HepG2 (cell line): ENCODE results near the gene CCDC136. TPM values are rescaled to one million over a fixed set of nuclear protein-coding genes. Genes with fewer than 3 reads are reported as not detected.

Source experiments
- ATAC-seq: fragments of 200-7000 bp; cut with Tn5 transposase; 3 replicates; pipeline ENCODE4 v1.9.1; 2020; ENCODE audit warnings: mild to moderate bottlenecking, moderate library complexity
- BruUV-seq: library from RNA; stranded (reverse); fragments of 400-500 nt; replicated peaks from 2 replicates; lab custom pipeline; 2021; lab: Mats Ljungman, UMichigan
- CTCF ChIA-PET: fragments of 300-600 bp; formaldehyde crosslinking; extraction: SDS; loops from one replicate; lab custom pipeline; 2021; ENCODE audit warnings: low total read pairs, inconsistent platforms, low intra/inter-chr PET ratio; lab: Yijun Ruan, JAX
- POLR2A ChIA-PET: fragments of 350-600 bp; sonication (Branson Sonifier 250); formaldehyde crosslinking; loops from one replicate; lab custom pipeline; 2020; ENCODE audit warnings: antibody characterized with exemption, inconsistent platforms; lab: Yijun Ruan, JAX
- DNase-seq: peaks from one replicate; pipeline ENCODE4 v3.0.0-alpha.2; 2015; ENCODE audit warnings: low spot score
- FAIRE-seq: peaks from 3 replicates; lab custom pipeline; 2011; peaks lifted over from hg19 to GRCh38; lab: Jason Lieb, UNC
- H2AFZ ChIP-seq: one replicate; pipeline ENCODE4 v1.6.1; 2011; ENCODE audit warnings: low read length, inconsistent platforms
- H3K27ac ChIP-seq: fragments of 300-600 bp; 3 replicates; pipeline ENCODE4 v1.8.0; 2011; ENCODE audit warnings: mixed run types, mild to moderate bottlenecking, mixed read lengths, low read length, inconsistent platforms; ENCODE audit not compliant: insufficient read depth; ENCODE audit errors: extremely low read length
- H3K27me3 ChIP-seq, 2 experiments: fragments of 200-600 bp in 1 of 2; 2 replicates in 1 of 2; 3 replicates in 1 of 2; pipeline versions ENCODE4 v1.6.0 to v1.8.0; 2011; ENCODE audit warnings: low read length in 2 of 2, mild to moderate bottlenecking in 2 of 2, moderate library complexity in 2 of 2, inconsistent platforms in 1 of 2; ENCODE audit not compliant: insufficient read depth in 2 of 2, control insufficient read depth in 1 of 2
- H3K36me3 ChIP-seq, 2 experiments: fragments of 200-600 bp in 1 of 2; replicated peaks in 1 of 2; 2 replicates in 1 of 2; 3 replicates in 1 of 2; pipeline versions ENCODE4 v1.5.1 to v1.8.0; 2011; ENCODE audit warnings: low read length in 2 of 2, inconsistent platforms in 1 of 2; ENCODE audit not compliant: insufficient read depth in 2 of 2, control insufficient read depth in 1 of 2
- H3K4me1 ChIP-seq: 2 replicates; pipeline ENCODE4 v1.5.1; 2012; ENCODE audit warnings: low read length, inconsistent platforms; ENCODE audit not compliant: insufficient read depth
- H3K4me2 ChIP-seq: 2 replicates; pipeline ENCODE4 v1.6.0; 2011; ENCODE audit warnings: low read depth, low read length, inconsistent platforms
- H3K4me3 ChIP-seq, 3 experiments: fragments of 200-600 bp in 1 of 3; sonication (generic), shearing (Covaris generic) in 1 of 3; replicated peaks in 1 of 3; 2 replicates each; pipeline ENCODE4 v1.5.1; 2011 to 2016; ENCODE audit warnings: low read length in 3 of 3, inconsistent platforms in 2 of 3, low read depth in 2 of 3, mild to moderate bottlenecking in 2 of 3, control low read depth in 1 of 3, mixed read lengths in 1 of 3; ENCODE audit not compliant: insufficient read depth in 1 of 3
- H3K79me2 ChIP-seq: one replicate; pipeline ENCODE4 v1.6.1; 2011; ENCODE audit warnings: low read length, inconsistent platforms; ENCODE audit not compliant: insufficient read depth
- H3K9ac ChIP-seq: 2 replicates; pipeline ENCODE4 v1.6.0; 2011; ENCODE audit warnings: mild to moderate bottlenecking, low read depth, low read length, inconsistent platforms; ENCODE audit not compliant: insufficient read depth
- H3K9me3 ChIP-seq: 2 replicates; pipeline ENCODE4 v1.5.1; 2012; ENCODE audit warnings: mild to moderate bottlenecking, low read length
- H4K20me1 ChIP-seq: 2 replicates; pipeline ENCODE4 v1.6.0; 2011; ENCODE audit warnings: inconsistent platforms, mild to moderate bottlenecking, low read length, moderate library complexity; ENCODE audit not compliant: insufficient read depth
- CEBPB ChIP-seq: IDR thresholded peaks from 2 replicates; pipeline ENCODE4 v1.6.1; 2011; ENCODE audit warnings: low read depth, low read length, improper control_type of control experiment, borderline replicate concordance
- ZEB1 ChIP-seq: IDR thresholded peaks from 2 replicates; pipeline ENCODE4 v1.6.1; 2012; ENCODE audit warnings: mild to moderate bottlenecking, low read depth, inconsistent platforms; ENCODE audit not compliant: insufficient replicate concordance
- ZNF17 ChIP-seq: sonication (generic); formaldehyde crosslinking; IDR thresholded peaks from 2 replicates; pipeline ENCODE4 v1.5.0; 2020; ENCODE audit warnings: mild to moderate bottlenecking, missing genetic modification reagents
- ZNF772 ChIP-seq: sonication (generic); formaldehyde crosslinking; IDR thresholded peaks from 2 replicates; pipeline ENCODE4 v1.5.0; 2020; ENCODE audit warnings: mild to moderate bottlenecking, missing genetic modification reagents
- WGBS: methylation state at CpG from one replicate; pipeline ENCODE4 v1.1.6; 2017; ENCODE audit warnings: low lambda C conversion rate; 5-methylcytosine and 5-hydroxymethylcytosine counted together
- in situ Hi-C: cut with HindIII; loops from 2 replicates; pipeline ENCODE4 v1.10.0; 2017; ENCODE audit warnings: low pct_unique_long_range_greater_than_20kb; ENCODE audit not compliant: extremely low pct_ligation_motif_present
- intact Hi-C: fragments of 100-400 bp; cut with micrococcal nuclease; formaldehyde crosslinking; loops from one replicate; pipeline ENCODE4 v1.10.0; 2022; ENCODE audit not compliant: unreplicated experiment
- polyA plus RNA-seq, 8 experiments: library from polyadenylated mRNA; depleted of rRNA in 3 of 8; stranded (reverse) in 7 of 8; unstranded in 1 of 8; fragments of >200 nt; fragmentation: Illumina TruSeq in 4 of 8; extraction: Trizol in 4 of 8; gene quantifications; 2 replicates each; pipeline versions ENCODE4 v1.2.1 to v1.2.3, GENCODE V29; 2011 to 2016; ENCODE audit warnings: low read depth in 4 of 8, missing spikeins in 1 of 8, mixed read lengths in 1 of 8; ENCODE audit not compliant: insufficient read depth in 1 of 8
- total RNA-seq, 5 experiments: library from RNA; depleted of rRNA; stranded (reverse); fragments of >200 nt; fragmentation: Illumina TruSeq; extraction: Trizol; gene quantifications; 2 replicates each; pipeline ENCODE4 v1.2.3, GENCODE V29; 2016; ENCODE audit warnings: low read depth in 1 of 5
- TF ChIP-seq, protein P1 (sequence below): sonication (generic); formaldehyde crosslinking; IDR thresholded peaks from 2 replicates; pipeline ENCODE4 v1.4.0; 2020; ENCODE audit warnings: missing genetic modification reagents, borderline replicate concordance
- TF ChIP-seq, protein P2 (sequence below): sonication (generic); formaldehyde crosslinking; IDR thresholded peaks from 2 replicates; pipeline ENCODE4 v1.5.1; 2020; ENCODE audit warnings: missing genetic modification reagents, mild to moderate bottlenecking, borderline replicate concordance
- TF ChIP-seq, protein P3 (sequence below): sonication (generic); formaldehyde crosslinking; IDR thresholded peaks from 2 replicates; pipeline ENCODE4 v1.5.0; 2020; ENCODE audit warnings: missing genetic modification reagents

Gene CCDC136
- total and polyA plus RNA-seq, 2 of the 13 experiments (the other 11 are each of a cell fraction or from before 2014, with no cell fraction given) = 0.04 to 0.38 TPM

DNA sequence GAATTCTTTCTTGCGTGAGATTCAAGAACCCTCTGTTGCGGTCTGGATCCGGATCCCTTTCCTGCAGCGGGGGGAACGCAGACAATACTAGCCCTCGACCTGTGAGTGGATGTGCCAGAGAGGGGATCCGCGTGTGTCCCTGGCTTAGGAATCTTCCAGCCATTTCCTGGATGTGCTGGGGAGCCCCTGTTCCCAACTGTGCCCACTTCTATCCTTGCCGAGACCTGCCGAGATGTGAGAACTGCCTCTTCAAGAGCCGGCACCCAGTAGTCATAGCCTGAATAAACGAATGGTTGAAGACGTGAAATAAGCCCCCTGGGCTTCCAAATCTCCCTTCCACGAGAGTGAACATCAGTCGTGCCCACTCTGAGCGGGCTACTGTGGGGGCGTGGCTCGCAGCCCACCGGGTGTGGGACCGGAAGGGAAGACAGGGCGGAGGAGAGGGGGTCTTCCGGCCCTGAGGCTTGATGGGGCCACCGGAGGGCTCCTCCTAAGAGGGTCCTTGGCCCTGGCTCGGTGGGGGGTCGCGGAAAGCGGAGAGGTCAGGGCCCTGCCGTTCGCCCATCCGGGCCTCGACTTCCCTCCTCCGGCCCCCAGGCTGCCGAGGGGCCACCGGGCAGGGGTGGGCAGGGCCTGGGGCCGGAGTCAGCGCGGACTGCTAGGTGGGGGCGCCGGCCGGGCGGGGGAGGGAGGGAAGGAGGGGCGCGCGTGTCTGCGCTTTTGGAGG lies 1.3 kb upstream of the CCDC136 start (continued):
- TF ChIP-seq, protein P1, sequence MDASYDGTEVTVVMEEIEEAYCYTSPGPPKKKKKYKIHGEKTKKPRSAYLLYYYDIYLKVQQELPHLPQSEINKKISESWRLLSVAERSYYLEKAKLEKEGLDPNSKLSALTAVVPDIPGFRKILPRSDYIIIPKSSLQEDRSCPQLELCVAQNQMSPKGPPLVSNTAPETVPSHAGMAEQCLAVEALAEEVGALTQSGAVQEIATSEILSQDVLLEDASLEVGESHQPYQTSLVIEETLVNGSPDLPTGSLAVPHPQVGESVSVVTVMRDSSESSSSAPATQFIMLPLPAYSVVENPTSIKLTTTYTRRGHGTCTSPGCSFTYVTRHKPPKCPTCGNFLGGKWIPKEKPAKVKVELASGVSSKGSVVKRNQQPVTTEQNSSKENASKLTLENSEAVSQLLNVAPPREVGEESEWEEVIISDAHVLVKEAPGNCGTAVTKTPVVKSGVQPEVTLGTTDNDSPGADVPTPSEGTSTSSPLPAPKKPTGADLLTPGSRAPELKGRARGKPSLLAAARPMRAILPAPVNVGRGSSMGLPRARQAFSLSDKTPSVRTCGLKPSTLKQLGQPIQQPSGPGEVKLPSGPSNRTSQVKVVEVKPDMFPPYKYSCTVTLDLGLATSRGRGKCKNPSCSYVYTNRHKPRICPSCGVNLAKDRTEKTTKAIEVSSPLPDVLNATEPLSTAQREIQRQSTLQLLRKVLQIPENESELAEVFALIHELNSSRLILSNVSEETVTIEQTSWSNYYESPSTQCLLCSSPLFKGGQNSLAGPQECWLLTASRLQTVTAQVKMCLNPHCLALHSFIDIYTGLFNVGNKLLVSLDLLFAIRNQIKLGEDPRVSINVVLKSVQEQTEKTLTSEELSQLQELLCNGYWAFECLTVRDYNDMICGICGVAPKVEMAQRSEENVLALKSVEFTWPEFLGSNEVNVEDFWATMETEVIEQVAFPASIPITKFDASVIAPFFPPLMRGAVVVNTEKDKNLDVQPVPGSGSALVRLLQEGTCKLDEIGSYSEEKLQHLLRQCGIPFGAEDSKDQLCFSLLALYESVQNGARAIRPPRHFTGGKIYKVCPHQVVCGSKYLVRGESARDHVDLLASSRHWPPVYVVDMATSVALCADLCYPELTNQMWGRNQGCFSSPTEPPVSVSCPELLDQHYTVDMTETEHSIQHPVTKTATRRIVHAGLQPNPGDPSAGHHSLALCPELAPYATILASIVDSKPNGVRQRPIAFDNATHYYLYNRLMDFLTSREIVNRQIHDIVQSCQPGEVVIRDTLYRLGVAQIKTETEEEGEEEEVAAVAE = no peak
- TF ChIP-seq CEBPB = no peak

DNA sequence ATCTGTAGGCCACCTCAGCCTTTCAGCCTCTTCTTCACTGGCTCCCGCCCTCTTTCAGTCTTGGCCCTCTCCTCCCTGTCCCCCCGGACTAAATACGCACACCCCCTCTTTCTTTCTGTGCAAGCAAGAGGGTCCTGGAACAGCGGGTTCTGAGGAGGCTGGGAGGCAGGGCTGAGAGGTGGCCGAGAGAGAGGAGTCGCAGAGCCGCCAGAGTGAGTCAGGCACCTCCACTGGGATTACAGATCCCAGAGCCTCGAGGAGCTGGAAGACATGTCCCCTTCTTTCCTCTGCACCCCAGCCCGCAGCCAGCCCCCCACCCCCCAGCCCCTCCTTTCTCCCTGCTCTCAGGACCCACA lies 182 bp downstream of the CCDC136 start:
- DNase-seq (no peak), FAIRE-seq (no peak), ATAC-seq (peak; percentile 13; the same call in 2 of the 3 replicates)
- ChIA-PET POLR2A (no interaction called here), CTCF (no interaction called here)
- TF ChIP-seq ZNF17 (CRISPR knock-in tag) (no peak), ZNF772 (CRISPR knock-in tag) (no peak), ZEB1 (no peak)
- TF ChIP-seq, protein P2, sequence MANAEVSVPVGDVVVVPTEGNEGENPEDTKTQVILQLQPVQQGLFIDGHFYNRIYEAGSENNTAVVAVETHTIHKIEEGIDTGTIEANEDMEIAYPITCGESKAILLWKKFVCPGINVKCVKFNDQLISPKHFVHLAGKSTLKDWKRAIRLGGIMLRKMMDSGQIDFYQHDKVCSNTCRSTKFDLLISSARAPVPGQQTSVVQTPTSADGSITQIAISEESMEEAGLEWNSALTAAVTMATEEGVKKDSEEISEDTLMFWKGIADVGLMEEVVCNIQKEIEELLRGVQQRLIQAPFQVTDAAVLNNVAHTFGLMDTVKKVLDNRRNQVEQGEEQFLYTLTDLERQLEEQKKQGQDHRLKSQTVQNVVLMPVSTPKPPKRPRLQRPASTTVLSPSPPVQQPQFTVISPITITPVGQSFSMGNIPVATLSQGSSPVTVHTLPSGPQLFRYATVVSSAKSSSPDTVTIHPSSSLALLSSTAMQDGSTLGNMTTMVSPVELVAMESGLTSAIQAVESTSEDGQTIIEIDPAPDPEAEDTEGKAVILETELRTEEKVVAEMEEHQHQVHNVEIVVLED (CRISPR knock-in tag) = no peak
- TF ChIP-seq, protein P3, sequence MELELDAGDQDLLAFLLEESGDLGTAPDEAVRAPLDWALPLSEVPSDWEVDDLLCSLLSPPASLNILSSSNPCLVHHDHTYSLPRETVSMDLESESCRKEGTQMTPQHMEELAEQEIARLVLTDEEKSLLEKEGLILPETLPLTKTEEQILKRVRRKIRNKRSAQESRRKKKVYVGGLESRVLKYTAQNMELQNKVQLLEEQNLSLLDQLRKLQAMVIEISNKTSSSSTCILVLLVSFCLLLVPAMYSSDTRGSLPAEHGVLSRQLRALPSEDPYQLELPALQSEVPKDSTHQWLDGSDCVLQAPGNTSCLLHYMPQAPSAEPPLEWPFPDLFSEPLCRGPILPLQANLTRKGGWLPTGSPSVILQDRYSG (CRISPR knock-in tag) = no peak
- Histone ChIP-seq H3K79me2 (no peaks in the 10 kb centered on the region), H3K4me1 (peaks cover 17% of the 10 kb centered on the region), H3K27ac (no peak overlapping the region), H2AFZ (no peak overlapping the region), H3K9ac (0 out of 2 replicates have a peak overlapping the region, but pooled peaks have one; percentile 22), H3K27me3 (peaks cover 7 to 32% of the 10 kb centered on the region in 2 experiments; a peak in 4 of 5 replicates), H3K36me3 (no peaks in the 10 kb centered on the region), H3K9me3 (no peaks in the 10 kb centered on the region), H4K20me1 (no peaks in the 10 kb centered on the region), H3K4me3 (peak overlapping the region; percentile 59 to 79 (median 65); a peak in 4 of 6 replicates), H3K4me2 (peak overlapping the region; percentile 94)
- intact Hi-C loops (no loop called here), in situ Hi-C loops (loop anchor here (5.0 kb wide), 1 partner anchor 90 kb away; no protein-coding TSS in a partner anchor)
- BruUV-seq = no TSS peak
- 39% methylated on average over 9 of the region's 9 CpGs for WGBS
